Gastroesophageal sphincter (tissue), 4 donors: ENCODE measurements around the gene MYO1B. TPM values are rescaled to one million over a fixed set of nuclear protein-coding genes. Genes with fewer than 3 reads are reported as not detected.

Experiments
- ATAC-seq: fragments of 150-250 bp; one replicate; pipeline ENCODE4 v1.9.1; 2016; ENCODE audit warnings: mild to moderate bottlenecking, moderate library complexity
- H3K27ac ChIP-seq, 4 donors: fragments of 200-600 bp; sonication (generic) in 3 of 4; 1 replicate in 3 of 4; 2 replicates in 1 of 4; pipeline ENCODE4 v1.5.1; 2016 to 2019
- H3K27me3 ChIP-seq: fragments of 200-600 bp; sonication (generic); one replicate; pipeline ENCODE4 v1.5.1; 2019
- H3K36me3 ChIP-seq, 2 donors: fragments of 200-600 bp; sonication (generic); one replicate each; pipeline ENCODE4 v1.5.1; 2019; ENCODE audit warnings: control low read depth in 1 of 2
- H3K4me1 ChIP-seq, 3 donors: fragments of 200-600 bp; sonication (generic); 1 replicate in 2 of 3; 2 replicates in 1 of 3; pipeline ENCODE4 v1.5.1; 2016 to 2019; ENCODE audit warnings: control low read depth in 2 of 3
- H3K4me3 ChIP-seq, 2 donors: fragments of 200-600 bp; sonication (generic); one replicate each; pipeline ENCODE4 v1.5.1; 2019; ENCODE audit warnings: mild to moderate bottlenecking in 1 of 2, moderate library complexity in 1 of 2
- H3K9me3 ChIP-seq, 3 donors: fragments of 200-600 bp; sonication (generic); one replicate each; pipeline ENCODE4 v1.5.1; 2017 to 2019; ENCODE audit warnings: control low read depth in 2 of 3
- EP300 ChIP-seq: sonication (generic); formaldehyde crosslinking; IDR thresholded peaks from one replicate; pipeline ENCODE4 v1.6.1; 2017; ENCODE audit warnings: antibody characterized with exemption, mild to moderate bottlenecking
- POLR2A ChIP-seq, 2 donors: fragments of 450-650 bp; IDR thresholded peaks; one replicate each; pipeline ENCODE4 v1.6.1; 2017; ENCODE audit warnings: antibody characterized with exemption in 2 of 2, mild to moderate bottlenecking in 2 of 2, moderate library complexity in 1 of 2
- POLR2AphosphoS5 ChIP-seq: sonication (generic); formaldehyde crosslinking; IDR thresholded peaks from one replicate; pipeline ENCODE4 v1.6.1; 2017; ENCODE audit warnings: antibody characterized with exemption
- WGBS, 2 donors: methylation state at CpG; one replicate each; pipeline ENCODE4 v1.1.5; 2018; ENCODE audit warnings: low coverage in 1 of 2; 5-methylcytosine and 5-hydroxymethylcytosine counted together
- total RNA-seq, 4 donors: library from RNA; depleted of rRNA; stranded (reverse); fragments of >200 nt; gene quantifications; one replicate each; pipeline ENCODE4 v1.1.0, GENCODE V29; 2016
- TF ChIP-seq, protein P1 (sequence below), 4 experiments: fragments of 200-600 bp in 2 of 4; fragments of 450-650 bp in 2 of 4; sonication (generic) in 1 of 4; IDR thresholded peaks; one replicate each; pipeline ENCODE4 v1.5.1; 2017 to 2019; ENCODE audit warnings: antibody characterized with exemption in 4 of 4, mild to moderate bottlenecking in 2 of 4, moderate library complexity in 2 of 4

Gene MYO1B
- total RNA-seq, 4 donors from 2014 or later: 17.3 to 45.0 (median 21.0) TPM

DNA sequence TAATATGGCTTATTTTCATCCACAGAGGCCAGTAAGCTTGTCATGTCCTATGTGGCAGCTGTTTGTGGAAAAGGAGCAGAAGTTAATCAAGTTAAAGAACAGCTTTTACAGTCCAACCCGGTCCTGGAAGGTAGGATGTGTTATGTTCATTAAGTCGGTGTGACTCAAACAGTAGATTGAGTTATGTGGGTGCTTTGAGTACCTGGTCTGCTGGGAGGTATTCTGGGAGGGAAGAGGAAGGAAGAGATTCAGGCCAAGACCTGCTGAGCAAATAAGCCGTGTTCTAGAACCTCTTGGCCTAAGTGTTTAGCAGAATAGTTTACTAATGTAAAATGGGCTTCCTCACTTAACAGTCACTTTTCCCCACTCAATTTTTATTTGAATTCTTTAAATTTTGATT is 96.2 kb downstream of the MYO1B start:
- H3K9me3 ChIP-seq: no peaks in the 10 kb centered on the region
- H3K27ac ChIP-seq: no peak overlapping the region
- ATAC-seq: no peak
- 28 to 29% methylated on average over 3 of the region's 3 CpGs for WGBS, 2 donors
- H3K27me3 ChIP-seq: no peaks in the 10 kb centered on the region
- H3K4me3 ChIP-seq: no peak overlapping the region
- TF ChIP-seq, protein P1, sequence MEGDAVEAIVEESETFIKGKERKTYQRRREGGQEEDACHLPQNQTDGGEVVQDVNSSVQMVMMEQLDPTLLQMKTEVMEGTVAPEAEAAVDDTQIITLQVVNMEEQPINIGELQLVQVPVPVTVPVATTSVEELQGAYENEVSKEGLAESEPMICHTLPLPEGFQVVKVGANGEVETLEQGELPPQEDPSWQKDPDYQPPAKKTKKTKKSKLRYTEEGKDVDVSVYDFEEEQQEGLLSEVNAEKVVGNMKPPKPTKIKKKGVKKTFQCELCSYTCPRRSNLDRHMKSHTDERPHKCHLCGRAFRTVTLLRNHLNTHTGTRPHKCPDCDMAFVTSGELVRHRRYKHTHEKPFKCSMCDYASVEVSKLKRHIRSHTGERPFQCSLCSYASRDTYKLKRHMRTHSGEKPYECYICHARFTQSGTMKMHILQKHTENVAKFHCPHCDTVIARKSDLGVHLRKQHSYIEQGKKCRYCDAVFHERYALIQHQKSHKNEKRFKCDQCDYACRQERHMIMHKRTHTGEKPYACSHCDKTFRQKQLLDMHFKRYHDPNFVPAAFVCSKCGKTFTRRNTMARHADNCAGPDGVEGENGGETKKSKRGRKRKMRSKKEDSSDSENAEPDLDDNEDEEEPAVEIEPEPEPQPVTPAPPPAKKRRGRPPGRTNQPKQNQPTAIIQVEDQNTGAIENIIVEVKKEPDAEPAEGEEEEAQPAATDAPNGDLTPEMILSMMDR (IDR thresholded peaks at IDR 0.05): no peak
- TF ChIP-seq POLR2A (IDR thresholded peaks at IDR 0.05): no peak
- no peak for TF ChIP-seq POLR2AphosphoS5
- TF ChIP-seq EP300: no peak
- H3K36me3 ChIP-seq: no peaks in the 10 kb centered on the region
- H3K4me1 ChIP-seq: peaks cover 0 to 23% (median 0%) of the 10 kb centered on the region in 3 donors

DNA sequence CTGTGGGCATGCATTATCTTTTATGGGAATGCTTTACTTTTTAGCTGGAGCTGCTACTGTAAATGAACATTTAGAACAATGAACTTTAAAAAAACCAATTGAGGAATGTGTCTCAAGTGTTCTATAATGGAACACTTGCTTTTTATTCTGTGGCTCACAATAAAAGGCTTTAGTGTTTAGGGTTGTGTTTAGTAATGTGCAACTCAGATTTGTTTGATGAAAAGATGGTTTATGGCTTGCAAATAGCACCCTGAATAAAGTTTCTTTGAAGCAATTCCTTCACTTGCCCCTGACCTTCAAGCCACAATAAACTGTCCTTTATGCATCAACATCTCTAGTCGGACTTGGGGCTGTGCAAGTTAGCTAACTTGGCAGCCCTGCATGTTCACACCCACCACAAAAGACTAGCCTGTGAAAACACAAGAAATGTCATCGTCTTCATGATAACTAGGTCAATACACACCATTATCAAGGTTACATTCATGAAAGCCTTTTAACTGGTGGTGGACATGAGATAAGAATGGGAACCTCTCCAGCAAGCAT is 98.7 kb downstream of the MYO1B start:
- peaks cover 0 to 23% (median 0%) of the 10 kb centered on the region in 3 donors for H3K4me1 ChIP-seq
- H3K36me3 ChIP-seq: no peaks in the 10 kb centered on the region
- WGBS, 2 donors: 16 to 42% methylated on average over 2 of the region's 2 CpGs
- TF ChIP-seq POLR2A (IDR thresholded peaks at IDR 0.05): no peak
- TF ChIP-seq EP300: no peak
- TF ChIP-seq, protein P1 (IDR thresholded peaks at IDR 0.05): no peak
- TF ChIP-seq POLR2AphosphoS5: no peak
- H3K27ac ChIP-seq: no peak overlapping the region
- no peak overlapping the region for H3K4me3 ChIP-seq
- no peaks in the 10 kb centered on the region for H3K9me3 ChIP-seq
- H3K27me3 ChIP-seq: no peaks in the 10 kb centered on the region
- no peak for ATAC-seq

DNA sequence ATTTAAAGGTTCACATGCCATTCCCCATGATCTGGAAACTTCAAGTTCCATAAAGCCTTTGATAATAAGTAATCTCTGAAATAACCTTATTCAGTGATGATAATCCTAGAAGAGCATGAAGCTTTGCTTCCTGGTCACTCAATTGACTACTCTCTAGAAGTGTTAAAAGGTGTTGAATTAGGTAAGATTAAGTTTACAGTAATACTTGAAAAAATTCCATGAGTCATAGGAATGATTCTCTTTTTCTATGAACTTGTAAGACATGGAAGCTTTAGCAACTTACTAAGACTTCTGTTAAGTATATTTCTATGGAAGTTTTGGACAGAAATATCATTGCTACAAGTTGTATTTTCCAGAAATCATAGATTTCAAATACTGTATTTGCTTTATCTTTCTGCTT is 100.6 kb downstream of the MYO1B start:
- peaks cover 0 to 31% (median 0%) of the 10 kb centered on the region in 3 donors for H3K4me1 ChIP-seq
- TF ChIP-seq, protein P1 (IDR thresholded peaks at IDR 0.05): no peak
- TF ChIP-seq POLR2A (IDR thresholded peaks at IDR 0.05) (no peak), POLR2AphosphoS5 (no peak), EP300 (no peak)
- ATAC-seq: no peak
- H3K27ac ChIP-seq: no peak overlapping the region
- no peaks in the 10 kb centered on the region for H3K9me3 ChIP-seq
- no peaks in the 10 kb centered on the region for H3K27me3 ChIP-seq
- no peaks in the 10 kb centered on the region for H3K36me3 ChIP-seq
- no peak overlapping the region for H3K4me3 ChIP-seq

GRCh38 chr2:191347154-191347553 is 102.0 kb downstream of the MYO1B start:
- TF ChIP-seq POLR2A (IDR thresholded peaks at IDR 0.05) (no peak), POLR2AphosphoS5 (no peak), EP300 (no peak)
- TF ChIP-seq, protein P1 (IDR thresholded peaks at IDR 0.05): no peak
- WGBS, 2 donors: 53 to 86% methylated on average over 2 of the region's 2 CpGs

DNA sequence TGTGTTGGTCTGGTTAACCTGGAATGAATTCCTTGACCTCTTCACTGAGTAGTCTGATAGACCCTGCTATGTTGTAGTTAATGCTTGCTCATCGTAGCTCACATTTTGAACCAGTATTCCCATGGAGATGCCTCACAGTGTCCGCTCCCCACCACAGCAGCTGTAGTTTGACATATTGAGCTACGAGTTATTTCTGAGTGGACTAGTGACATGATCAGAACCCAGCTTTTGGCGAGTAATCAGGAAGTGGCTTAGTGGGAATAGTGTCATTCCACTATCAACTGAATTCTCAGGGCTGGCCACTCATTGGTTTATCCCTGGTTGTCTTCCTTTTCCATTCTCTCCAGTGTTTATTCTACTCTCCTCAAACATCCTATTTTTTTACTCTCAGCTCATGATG is 102.7 kb downstream of the MYO1B start:
- no peak overlapping the region for H3K4me3 ChIP-seq
- H3K36me3 ChIP-seq: no peaks in the 10 kb centered on the region
- H3K9me3 ChIP-seq: no peaks in the 10 kb centered on the region
- H3K27ac ChIP-seq: no peak overlapping the region
- H3K27me3 ChIP-seq: no peaks in the 10 kb centered on the region
- TF ChIP-seq POLR2A (IDR thresholded peaks at IDR 0.05): no peak
- TF ChIP-seq, protein P1 (IDR thresholded peaks at IDR 0.05): no peak
- no peak for TF ChIP-seq POLR2AphosphoS5
- no peak for TF ChIP-seq EP300
- WGBS, 2 donors: 92 to 95% methylated on average over 4 of the region's 4 CpGs
- peaks cover 0 to 40% (median 0%) of the 10 kb centered on the region in 3 donors for H3K4me1 ChIP-seq
- no peak for ATAC-seq

More at GRCh38 chr2:191347154-191347553, 102.0 kb downstream of the MYO1B start:
- no peak for ATAC-seq
- Histone ChIP-seq H3K4me1 (peaks cover 0 to 33% (median 0%) of the 10 kb centered on the region in 3 donors), H3K4me3 (no peak overlapping the region), H3K36me3 (no peaks in the 10 kb centered on the region), H3K9me3 (no peaks in the 10 kb centered on the region), H3K27ac (no peak overlapping the region), H3K27me3 (no peaks in the 10 kb centered on the region)
